ENCODE measurements around the gene TMEM212.

GRCh38 chr3:171840811-171841619, 2.1 kb upstream of the TMEM212 start:
- TF ChIP-seq CTCF (IDR thresholded peaks at IDR 0.05; ENCODE audit: poor library complexity) (no peak), EZH2 (IDR thresholded peaks at IDR 0.05; ENCODE audit: borderline replicate concordance) (no peak)
